Endothelial cell of umbilical vein (primary cell): ENCODE measurements around the gene TMEM184C.

Experiments
- EZH2 ChIP-seq: IDR thresholded peaks from 2 replicates; pipeline ENCODE4 v1.6.1; 2012; ENCODE audit warnings: borderline replicate concordance, low read depth, mild to moderate bottlenecking, moderate library complexity, low read length, inconsistent platforms; ENCODE audit not compliant: severe bottlenecking
- POLR2A ChIP-seq: IDR thresholded peaks from 2 replicates; pipeline ENCODE4 v1.6.1; 2012; ENCODE audit warnings: low read depth, mild to moderate bottlenecking, control low read depth, low read length
- TF ChIP-seq, protein P1 (sequence below): IDR thresholded peaks from 2 replicates; pipeline ENCODE4 v1.6.1; 2011; ENCODE audit not compliant: insufficient read depth, insufficient read length
- TF ChIP-seq, protein P2 (sequence below), 2 donors: IDR thresholded peaks; 1 replicate in 1 of 2; 2 replicates in 1 of 2; pipeline ENCODE4 v1.5.1; 2011; ENCODE audit warnings: low read length in 2 of 2, mild to moderate bottlenecking in 2 of 2, moderate library complexity in 2 of 2, control low read depth in 1 of 2, inconsistent platforms in 1 of 2, low read depth in 1 of 2; ENCODE audit not compliant: insufficient read depth in 1 of 2; ENCODE audit errors: extremely low read depth in 1 of 2

GRCh38 chr4:147651563-147651962, 34.4 kb downstream of the TMEM184C start:
- TF ChIP-seq POLR2A: no peak
- TF ChIP-seq, protein P1, sequence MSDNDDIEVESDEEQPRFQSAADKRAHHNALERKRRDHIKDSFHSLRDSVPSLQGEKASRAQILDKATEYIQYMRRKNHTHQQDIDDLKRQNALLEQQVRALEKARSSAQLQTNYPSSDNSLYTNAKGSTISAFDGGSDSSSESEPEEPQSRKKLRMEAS: no peak
- TF ChIP-seq, protein P2, sequence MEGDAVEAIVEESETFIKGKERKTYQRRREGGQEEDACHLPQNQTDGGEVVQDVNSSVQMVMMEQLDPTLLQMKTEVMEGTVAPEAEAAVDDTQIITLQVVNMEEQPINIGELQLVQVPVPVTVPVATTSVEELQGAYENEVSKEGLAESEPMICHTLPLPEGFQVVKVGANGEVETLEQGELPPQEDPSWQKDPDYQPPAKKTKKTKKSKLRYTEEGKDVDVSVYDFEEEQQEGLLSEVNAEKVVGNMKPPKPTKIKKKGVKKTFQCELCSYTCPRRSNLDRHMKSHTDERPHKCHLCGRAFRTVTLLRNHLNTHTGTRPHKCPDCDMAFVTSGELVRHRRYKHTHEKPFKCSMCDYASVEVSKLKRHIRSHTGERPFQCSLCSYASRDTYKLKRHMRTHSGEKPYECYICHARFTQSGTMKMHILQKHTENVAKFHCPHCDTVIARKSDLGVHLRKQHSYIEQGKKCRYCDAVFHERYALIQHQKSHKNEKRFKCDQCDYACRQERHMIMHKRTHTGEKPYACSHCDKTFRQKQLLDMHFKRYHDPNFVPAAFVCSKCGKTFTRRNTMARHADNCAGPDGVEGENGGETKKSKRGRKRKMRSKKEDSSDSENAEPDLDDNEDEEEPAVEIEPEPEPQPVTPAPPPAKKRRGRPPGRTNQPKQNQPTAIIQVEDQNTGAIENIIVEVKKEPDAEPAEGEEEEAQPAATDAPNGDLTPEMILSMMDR (IDR thresholded peaks at IDR 0.05; ENCODE audit: extremely low read depth in 1 of 2, insufficient read depth in 1 of 2, low read depth in 1 of 2, low read length in 2 of 2): no peak
- no peak for TF ChIP-seq EZH2
